Measurements from ENCODE around the gene ZBTB17.
"Not testable (repeated sequence)": the region's sequence is repeated elsewhere in the genome, so short reads cannot be mapped to it uniquely, and the experiment has no call there.

Gene ZBTB17

GRCh38 chr1:15931884-15932283 is 44.0 kb downstream of the ZBTB17 start:
- no peak for DNase-seq (ENCODE audit: low read depth)
- H3K4me3 ChIP-seq (ENCODE audit: low read depth, low read length): no peak overlapping the region
- TF ChIP-seq CTCF (IDR thresholded peaks at IDR 0.05; ENCODE audit: low read depth, low read length) (no peak), POLR2A (IDR thresholded peaks at IDR 0.05; ENCODE audit: extremely low read depth, insufficient read length) (no peak), MYC (IDR thresholded peaks at IDR 0.05; ENCODE audit: low read depth, low read length) (no peak), MAX (IDR thresholded peaks at IDR 0.05; ENCODE audit: low read depth, low read length) (no peak)

GRCh38 chr1:15931401-15931800 is 44.5 kb downstream of the ZBTB17 start:
- no peak for TF ChIP-seq MYC (IDR thresholded peaks at IDR 0.05; ENCODE audit: low read depth, low read length)
- no peak for TF ChIP-seq MAX (IDR thresholded peaks at IDR 0.05; ENCODE audit: low read depth, low read length)
- no peak for TF ChIP-seq POLR2A (IDR thresholded peaks at IDR 0.05; ENCODE audit: extremely low read depth, insufficient read length)
- TF ChIP-seq CTCF (IDR thresholded peaks at IDR 0.05; ENCODE audit: low read depth, low read length): no peak
- no peak overlapping the region for H3K4me3 ChIP-seq (ENCODE audit: low read depth, low read length)
- no peak for DNase-seq (ENCODE audit: low read depth)

GRCh38 chr1:15928971-15929965 is 46.6 kb downstream of the ZBTB17 start:
- DNase-seq (ENCODE audit: low read depth): no peak
- no peak overlapping the region for H3K4me3 ChIP-seq (ENCODE audit: low read depth, low read length)
- TF ChIP-seq POLR2A (IDR thresholded peaks at IDR 0.05; ENCODE audit: extremely low read depth, insufficient read length) (no peak), CTCF (IDR thresholded peaks at IDR 0.05; ENCODE audit: low read depth, low read length) (no peak), MAX (IDR thresholded peaks at IDR 0.05; ENCODE audit: low read depth, low read length) (no peak), MYC (IDR thresholded peaks at IDR 0.05; ENCODE audit: low read depth, low read length) (no peak)

GRCh38 chr1:15926448-15926847 is 49.5 kb downstream of the ZBTB17 start:
- not testable (repeated sequence) for H3K4me3 ChIP-seq (ENCODE audit: low read depth, low read length); DNase-seq (ENCODE audit: low read depth)

GRCh38 chr1:15923241-15923640 is 52.7 kb downstream of the ZBTB17 start:
- TF ChIP-seq CTCF (IDR thresholded peaks at IDR 0.05; ENCODE audit: low read depth, low read length): no peak
- TF ChIP-seq MYC (IDR thresholded peaks at IDR 0.05; ENCODE audit: low read depth, low read length): no peak
- TF ChIP-seq MAX (IDR thresholded peaks at IDR 0.05; ENCODE audit: low read depth, low read length): no peak
- TF ChIP-seq POLR2A (IDR thresholded peaks at IDR 0.05; ENCODE audit: extremely low read depth, insufficient read length): no peak
- no peak for DNase-seq (ENCODE audit: low read depth)
- no peak overlapping the region for H3K4me3 ChIP-seq (ENCODE audit: low read depth, low read length)

- no peak overlapping the region for H3K4me3 ChIP-seq (ENCODE audit: low read depth, low read length)
- no peak for TF ChIP-seq CTCF (IDR thresholded peaks at IDR 0.05; ENCODE audit: low read depth, low read length)
- TF ChIP-seq MAX (IDR thresholded peaks at IDR 0.05; ENCODE audit: low read depth, low read length): no peak
- no peak for TF ChIP-seq POLR2A (IDR thresholded peaks at IDR 0.05; ENCODE audit: extremely low read depth, insufficient read length)
- TF ChIP-seq MYC (IDR thresholded peaks at IDR 0.05; ENCODE audit: low read depth, low read length): no peak
- no peak for DNase-seq (ENCODE audit: low read depth)
These were observed 56.8 kb downstream of the ZBTB17 start for GRCh38 chr1:15918962-15919715.
